ENCODE results near the gene CACNA1I. TPM values are rescaled to one million over a fixed set of nuclear protein-coding genes. Genes with fewer than 3 reads are reported as not detected.

Gene CACNA1I
- total RNA-seq, 6 donors from 2014 or later, result 0.15 to 4.2 (median 0.34) TPM

GRCh38 chr22:39568278-39568981, 2.1 kb upstream of the CACNA1I start:
- TF ChIP-seq POLR2A (IDR thresholded peaks at IDR 0.05) (no peak), POLR2AphosphoS5 (IDR thresholded peaks at IDR 0.05) (no peak), EP300 (IDR thresholded peaks at IDR 0.05) (no peak), CTCF (IDR thresholded peaks at IDR 0.05) (no peak)
- H3K4me1 ChIP-seq, result peaks cover 0 to 2% (median 0%) of the 10 kb centered on the region in 4 donors
- no peaks in the 10 kb centered on the region for H3K36me3 ChIP-seq
- ATAC-seq (ENCODE audit: low FRiP score in 2 of 2) (no peak), DNase-seq (no peak)
- H3K9me3 ChIP-seq, result no peaks in the 10 kb centered on the region
- 75 to 78% methylated on average over 10 to 17 of the region's 19 CpGs for WGBS, 2 donors
- no peak overlapping the region for H3K4me3 ChIP-seq
- no peak overlapping the region for H3K27ac ChIP-seq
- H3K27me3 ChIP-seq, result no peaks in the 10 kb centered on the region

GRCh38 chr22:39569066-39569465, 1.5 kb upstream of the CACNA1I start:
- no peak overlapping the region for H3K27ac ChIP-seq
- no peaks in the 10 kb centered on the region for H3K9me3 ChIP-seq
- H3K4me1 ChIP-seq, result peaks cover 0 to 2% (median 0%) of the 10 kb centered on the region in 4 donors
- no peak for TF ChIP-seq EP300 (IDR thresholded peaks at IDR 0.05)
- TF ChIP-seq POLR2AphosphoS5 (IDR thresholded peaks at IDR 0.05), result no peak
- TF ChIP-seq CTCF (IDR thresholded peaks at IDR 0.05), result no peak
- TF ChIP-seq POLR2A (IDR thresholded peaks at IDR 0.05), result no peak
- no peak overlapping the region for H3K4me3 ChIP-seq
- DNase-seq, result no peak
- H3K27me3 ChIP-seq, result no peaks in the 10 kb centered on the region
- 93 to 95% methylated on average over 2 to 7 of the region's 7 CpGs for WGBS, 2 donors
- ATAC-seq (ENCODE audit: low FRiP score in 2 of 2), result no peak
- no peaks in the 10 kb centered on the region for H3K36me3 ChIP-seq

GRCh38 chr22:39570226-39570625, 327 bp upstream of the CACNA1I start:
- peaks cover 0 to 2% (median 0%) of the 10 kb centered on the region in 4 donors for H3K4me1 ChIP-seq
- H3K9me3 ChIP-seq, result no peaks in the 10 kb centered on the region
- DNase-seq, result no peak
- 60 to 72% methylated on average over 3 of the region's 3 CpGs for WGBS, 2 donors
- H3K4me3 ChIP-seq, result no peak overlapping the region
- ATAC-seq (ENCODE audit: low FRiP score in 2 of 2), result no peak
- H3K36me3 ChIP-seq, result no peaks in the 10 kb centered on the region
- no peak for TF ChIP-seq POLR2AphosphoS5 (IDR thresholded peaks at IDR 0.05)
- TF ChIP-seq POLR2A (IDR thresholded peaks at IDR 0.05), result no peak
- TF ChIP-seq EP300 (IDR thresholded peaks at IDR 0.05), result no peak
- TF ChIP-seq CTCF (IDR thresholded peaks at IDR 0.05), result no peak
- H3K27me3 ChIP-seq, result no peaks in the 10 kb centered on the region
- H3K27ac ChIP-seq, result no peak overlapping the region

GRCh38 chr22:39571538-39571937, 985 bp downstream of the CACNA1I start:
- no peaks in the 10 kb centered on the region for H3K27me3 ChIP-seq
- no peak overlapping the region for H3K4me3 ChIP-seq
- peaks cover 0 to 2% (median 0%) of the 10 kb centered on the region in 4 donors for H3K4me1 ChIP-seq
- no peaks in the 10 kb centered on the region for H3K9me3 ChIP-seq
- WGBS, 2 donors, result 64 to 67% methylated on average over 1 of the region's 1 CpG
- no peak overlapping the region for H3K27ac ChIP-seq
- TF ChIP-seq CTCF (IDR thresholded peaks at IDR 0.05), result no peak
- no peak for TF ChIP-seq POLR2A (IDR thresholded peaks at IDR 0.05)
- TF ChIP-seq POLR2AphosphoS5 (IDR thresholded peaks at IDR 0.05), result no peak
- TF ChIP-seq EP300 (IDR thresholded peaks at IDR 0.05), result no peak
- ATAC-seq (ENCODE audit: low FRiP score in 2 of 2) (no peak), DNase-seq (no peak)
- H3K36me3 ChIP-seq, result no peaks in the 10 kb centered on the region
